ENCODE results near the gene C4orf50.

Gene C4orf50

DNA sequence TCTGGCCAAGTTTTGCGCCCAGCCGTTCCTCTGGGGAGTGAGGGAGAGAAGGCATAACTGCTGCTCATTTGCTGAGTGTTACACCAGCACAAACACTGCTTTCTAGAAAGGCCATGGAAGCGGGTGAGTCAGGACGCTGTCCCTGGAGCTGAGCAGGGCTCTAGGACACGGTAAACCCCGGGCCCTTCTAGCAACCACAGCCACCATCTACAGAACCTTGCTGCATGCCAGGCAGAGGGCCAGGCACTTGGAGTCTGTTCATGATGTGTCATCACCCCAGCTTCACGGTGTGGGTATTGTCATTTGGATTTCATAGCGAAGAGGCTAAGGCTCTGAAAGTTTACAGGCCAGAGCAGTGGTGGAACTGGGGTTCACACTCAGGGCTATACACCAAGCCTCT, 31.8 kb upstream of the C4orf50 start:
- no peak for TF ChIP-seq POLR2A (IDR thresholded peaks at IDR 0.05; ENCODE audit: low read depth, low read length)

DNA sequence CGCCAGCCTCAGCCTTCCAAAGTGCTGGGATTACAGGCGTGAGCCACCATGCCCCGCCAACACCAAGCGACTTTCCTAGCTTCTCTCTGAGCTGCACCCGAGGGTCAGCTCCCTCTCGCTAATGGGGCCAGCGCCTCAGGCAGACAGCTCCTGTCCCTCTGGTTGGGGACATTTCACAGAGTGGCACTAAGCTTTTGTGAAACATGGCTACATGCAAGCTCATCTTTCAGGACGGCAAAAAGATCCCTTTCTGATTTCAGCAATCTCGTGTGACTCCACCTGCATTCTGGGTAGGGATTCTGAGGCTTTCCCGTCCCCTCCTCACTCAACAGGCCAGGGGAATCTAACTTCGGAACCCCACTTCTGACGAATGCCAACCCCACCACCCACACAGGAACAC, 31.0 kb upstream of the C4orf50 start:
- FAIRE-seq (no peak), DNase-seq (ENCODE audit: insufficient read length, low spot score) (no peak)
- no peak for TF ChIP-seq POLR2A (IDR thresholded peaks at IDR 0.05; ENCODE audit: low read depth, low read length)

More for the DNA sequence above, 31.8 kb upstream of the C4orf50 start:
- no peak for DNase-seq (ENCODE audit: insufficient read length, low spot score)
- FAIRE-seq = no peak

DNA sequence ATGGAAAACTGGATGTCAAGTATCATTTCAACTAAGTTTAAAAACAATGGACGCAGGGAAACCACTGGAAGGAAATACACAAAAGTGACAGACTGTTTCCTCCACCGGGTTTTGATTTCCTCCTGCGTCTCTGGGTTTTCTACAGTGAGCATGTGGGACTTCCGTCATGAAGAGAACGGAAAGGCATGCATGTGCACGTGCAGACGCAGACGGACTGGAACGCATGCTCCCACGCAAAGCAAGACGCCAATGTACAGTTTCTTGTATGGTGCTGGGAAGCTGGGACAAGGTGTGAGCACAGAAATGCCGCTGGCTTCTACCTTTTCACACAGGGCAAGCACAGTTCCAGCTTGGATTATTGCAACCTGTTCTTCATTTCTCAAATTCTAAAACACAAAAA, 30.3 kb upstream of the C4orf50 start:
- no peak for TF ChIP-seq POLR2A (IDR thresholded peaks at IDR 0.05; ENCODE audit: low read depth, low read length)
- DNase-seq (ENCODE audit: insufficient read length, low spot score) = no peak
- no peak for FAIRE-seq

DNA sequence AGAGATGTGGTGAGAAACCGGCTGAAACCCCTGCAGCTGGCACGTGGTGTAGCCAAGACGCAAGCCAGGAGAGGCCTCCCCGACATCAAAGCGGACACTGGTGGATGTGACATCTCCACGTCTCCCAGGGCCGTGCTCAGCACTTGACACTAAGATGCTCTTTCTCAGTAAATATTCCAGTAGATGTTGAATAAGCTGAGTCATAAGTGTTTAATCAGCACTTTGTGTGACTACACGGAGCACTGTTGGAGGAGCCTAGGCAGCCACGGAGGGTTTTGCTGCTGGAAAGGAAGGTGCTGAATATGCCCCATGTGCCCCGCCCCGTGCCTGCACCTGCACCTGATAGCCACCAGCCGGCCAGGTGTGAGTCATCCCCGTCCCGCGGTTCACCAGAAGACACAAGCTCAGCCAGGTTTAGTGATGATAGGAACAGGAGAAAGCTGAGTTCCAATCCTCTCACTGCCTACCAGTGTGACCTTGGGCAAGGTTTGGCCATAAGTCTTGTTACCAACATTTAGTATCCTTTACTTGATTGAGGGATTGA, 29.0 kb upstream of the C4orf50 start:
- DNase-seq (ENCODE audit: insufficient read length, low spot score) (no peak), FAIRE-seq (no peak)
- TF ChIP-seq POLR2A (IDR thresholded peaks at IDR 0.05; ENCODE audit: low read depth, low read length) = no peak

DNA sequence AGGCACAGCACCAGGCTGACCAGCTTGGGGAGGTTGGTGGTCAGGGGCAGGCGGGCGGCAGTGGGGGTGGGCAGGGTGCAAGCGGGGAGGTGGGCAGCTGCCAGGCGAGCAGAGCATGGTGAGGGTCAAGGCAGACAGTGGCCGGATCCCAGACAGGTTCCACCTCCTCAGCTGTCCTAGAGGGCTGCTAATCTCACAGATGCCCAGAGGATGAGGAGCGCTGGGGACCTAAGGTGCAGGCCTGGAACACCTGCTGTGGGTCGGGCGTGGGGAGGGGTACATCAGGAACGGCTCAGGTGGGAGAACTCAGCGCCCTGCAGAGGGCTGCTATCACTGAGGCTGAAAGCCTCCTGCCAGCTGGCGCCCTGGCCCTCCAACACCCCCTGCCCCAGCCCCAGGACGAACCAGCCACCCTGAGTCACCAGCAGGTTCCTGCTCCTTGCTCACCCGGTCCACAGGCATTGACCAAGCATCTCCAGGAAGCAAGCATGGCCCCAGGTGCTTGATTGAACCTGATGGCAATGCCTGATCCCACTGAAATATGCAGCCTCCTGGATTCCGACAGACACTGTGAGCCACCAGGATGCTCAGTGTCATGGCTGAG, 28.4 kb upstream of the C4orf50 start:
- DNase-seq (ENCODE audit: insufficient read length, low spot score) = no peak
- no peak for TF ChIP-seq POLR2A (IDR thresholded peaks at IDR 0.05; ENCODE audit: low read depth, low read length)
- no peak for FAIRE-seq

DNA sequence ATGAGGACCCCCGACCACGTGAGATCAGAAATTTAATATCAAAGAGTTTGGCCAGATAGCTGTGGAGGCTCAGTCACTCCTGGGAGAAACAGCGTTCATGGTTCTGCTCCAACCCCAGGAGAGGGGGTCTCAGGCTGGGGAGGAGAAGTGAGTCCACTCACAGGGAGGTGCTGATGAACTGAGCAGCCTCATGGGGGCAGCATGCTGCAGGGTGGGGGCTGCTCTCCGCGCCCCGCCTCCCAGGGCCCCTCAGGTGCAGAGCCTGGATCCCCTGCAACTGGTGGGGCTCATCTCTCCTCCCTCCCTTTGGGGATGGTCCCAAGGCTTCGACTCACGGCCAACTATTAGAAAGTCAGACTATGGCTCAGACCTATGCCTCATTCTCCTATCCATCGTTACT, 26.6 kb upstream of the C4orf50 start:
- DNase-seq (ENCODE audit: insufficient read length, low spot score) (no peak), FAIRE-seq (no peak)
- TF ChIP-seq POLR2A (IDR thresholded peaks at IDR 0.05; ENCODE audit: low read depth, low read length) = no peak

DNA sequence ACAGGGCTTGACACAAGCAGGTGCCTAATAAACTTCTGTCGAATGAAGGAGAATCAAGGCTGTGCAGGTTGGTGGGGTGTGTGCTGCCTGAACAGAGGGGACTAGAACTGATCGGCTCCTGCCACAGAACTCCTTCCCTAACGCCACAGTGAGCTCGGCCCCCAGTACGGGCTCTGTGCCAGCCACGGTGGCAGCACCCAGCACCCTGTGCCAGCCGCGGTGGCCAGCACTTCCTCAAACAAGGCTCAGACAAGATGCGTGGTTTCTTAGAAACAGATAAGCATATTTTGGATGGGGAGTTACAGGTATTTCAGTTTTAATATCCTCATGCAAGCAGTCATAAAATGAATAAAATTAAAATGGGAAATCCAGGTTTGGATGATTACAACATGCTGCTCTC, 26.0 kb upstream of the C4orf50 start:
- no peak for TF ChIP-seq POLR2A (IDR thresholded peaks at IDR 0.05; ENCODE audit: low read depth, low read length)
- FAIRE-seq = no peak
- DNase-seq (ENCODE audit: insufficient read length, low spot score) = no peak

DNA sequence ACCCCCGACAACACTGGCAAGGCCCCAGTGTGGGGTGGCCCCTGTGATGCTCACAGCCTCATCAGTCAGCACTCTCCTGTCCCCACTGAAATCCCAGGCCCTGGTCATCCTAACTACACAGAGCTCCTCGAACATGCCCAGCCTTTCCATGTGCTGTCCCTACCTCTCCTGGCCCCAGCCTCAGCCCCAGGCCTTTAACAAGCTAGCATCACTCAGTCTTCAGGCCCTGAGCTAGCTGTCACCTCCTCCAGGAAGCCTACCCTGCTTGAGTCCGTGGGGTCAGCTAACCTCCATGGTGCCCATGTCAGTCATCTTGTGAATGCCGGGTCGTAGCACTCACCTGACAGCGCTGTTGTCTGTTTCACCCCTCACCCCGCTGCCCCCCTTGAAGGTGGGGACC, 25.6 kb upstream of the C4orf50 start:
- TF ChIP-seq POLR2A (IDR thresholded peaks at IDR 0.05; ENCODE audit: low read depth, low read length) = no peak
- FAIRE-seq (no peak), DNase-seq (ENCODE audit: insufficient read length, low spot score) (no peak)

DNA sequence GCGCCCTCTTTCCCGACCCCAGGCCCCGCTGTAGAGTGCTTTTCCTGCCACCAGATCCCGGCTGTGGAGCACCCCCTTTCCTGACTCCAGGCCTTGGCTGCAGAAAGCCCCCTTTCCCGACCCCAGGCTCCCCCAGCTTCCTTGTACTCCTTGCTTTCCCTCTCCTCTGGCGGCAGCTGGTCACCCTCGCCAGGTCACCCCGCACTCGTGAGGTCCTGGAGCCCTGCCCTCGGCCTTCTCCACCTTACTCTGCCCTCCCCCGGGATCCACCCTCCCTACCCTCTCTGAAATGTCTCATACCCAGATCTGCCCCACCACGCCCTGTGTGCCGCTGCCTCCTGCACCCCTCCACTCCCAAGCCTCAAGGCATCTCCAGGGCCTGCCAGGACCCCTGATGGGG, 25.0 kb upstream of the C4orf50 start:
- FAIRE-seq = no peak
- no peak for TF ChIP-seq POLR2A (IDR thresholded peaks at IDR 0.05; ENCODE audit: low read depth, low read length)
- no peak for DNase-seq (ENCODE audit: insufficient read length, low spot score)

DNA sequence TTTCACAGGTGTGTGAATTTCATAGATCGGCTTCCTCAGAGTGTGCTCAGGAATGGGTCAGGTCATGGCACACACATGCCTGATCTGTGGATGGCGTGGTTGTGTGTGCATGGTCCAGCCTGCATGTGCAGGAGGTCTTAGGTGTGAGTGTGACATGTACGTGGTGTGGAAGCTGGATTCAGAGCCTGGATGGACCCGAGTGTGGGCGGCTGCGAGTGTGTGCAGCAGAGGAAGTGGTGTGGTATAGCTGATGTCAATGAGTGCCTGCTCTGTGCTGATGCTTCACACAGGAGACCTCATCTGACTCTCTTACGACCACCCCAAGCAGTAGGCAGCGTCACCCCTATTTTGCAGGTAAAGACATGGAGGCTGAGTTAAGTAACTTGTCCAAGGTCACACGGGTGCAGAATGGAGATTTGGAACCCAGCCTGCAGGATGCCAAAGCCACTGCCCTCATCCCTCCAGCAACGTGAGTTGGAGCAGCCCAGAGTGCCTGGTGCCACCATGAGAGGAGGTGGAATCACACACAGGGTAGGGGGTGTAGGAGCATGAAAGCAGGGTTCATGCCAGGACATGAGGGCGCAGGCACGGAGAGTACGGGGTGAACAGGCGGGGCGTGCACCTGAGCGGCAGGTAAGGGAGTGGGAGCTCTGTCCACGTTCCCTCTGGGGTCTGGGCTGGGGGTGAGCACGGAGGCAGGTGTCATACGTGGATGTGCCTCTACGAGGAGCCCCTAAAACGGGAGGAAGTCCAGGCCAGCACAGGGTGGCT, 24.2 kb upstream of the C4orf50 start:
- FAIRE-seq = no peak
- no peak for TF ChIP-seq POLR2A (IDR thresholded peaks at IDR 0.05; ENCODE audit: low read depth, low read length)
- no peak for DNase-seq (ENCODE audit: insufficient read length, low spot score)

DNA sequence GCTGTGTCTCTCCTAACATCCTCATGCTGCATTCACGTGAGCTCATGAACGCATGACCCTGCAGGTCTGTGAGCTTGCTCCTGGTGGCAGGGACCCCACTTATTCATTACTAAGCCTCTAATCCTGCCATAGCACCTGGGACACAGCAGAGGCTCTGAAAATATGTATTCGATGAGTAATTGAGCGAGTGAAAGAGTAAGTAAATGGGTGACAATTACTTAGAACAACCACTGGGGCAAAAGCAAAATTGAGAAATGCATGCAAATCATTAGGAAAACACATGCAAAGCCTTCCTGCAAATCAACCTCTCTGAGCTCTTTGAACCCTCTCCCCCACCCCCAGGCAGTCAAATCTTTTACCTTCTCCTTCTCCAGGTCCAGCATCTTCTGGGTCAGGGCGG, 23.6 kb upstream of the C4orf50 start:
- TF ChIP-seq POLR2A (IDR thresholded peaks at IDR 0.05; ENCODE audit: low read depth, low read length) = no peak
- FAIRE-seq (no peak), DNase-seq (ENCODE audit: insufficient read length, low spot score) (no peak)

DNA sequence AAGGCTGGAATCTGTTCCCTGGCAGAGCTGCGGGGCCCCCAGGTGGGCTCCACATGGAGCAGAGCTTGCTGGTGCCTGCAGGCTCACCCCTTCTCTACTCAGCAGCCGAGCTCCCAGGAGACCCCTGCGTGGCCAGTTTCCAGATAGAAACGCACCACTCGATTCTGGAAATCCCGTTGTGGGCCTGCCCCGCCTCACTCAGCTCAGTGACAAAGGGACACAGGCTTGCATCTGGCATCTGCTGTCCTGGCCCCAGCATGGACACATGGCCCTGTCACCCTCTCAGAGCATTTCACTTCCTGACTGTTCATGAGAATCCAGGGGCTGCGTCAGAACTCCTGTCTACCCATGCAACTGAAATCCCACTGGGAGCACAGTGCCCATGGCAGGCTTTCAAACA, 20.5 kb upstream of the C4orf50 start:
- no peak for DNase-seq (ENCODE audit: insufficient read length, low spot score)
- no peak for FAIRE-seq
- TF ChIP-seq POLR2A (IDR thresholded peaks at IDR 0.05; ENCODE audit: low read depth, low read length) = no peak

DNA sequence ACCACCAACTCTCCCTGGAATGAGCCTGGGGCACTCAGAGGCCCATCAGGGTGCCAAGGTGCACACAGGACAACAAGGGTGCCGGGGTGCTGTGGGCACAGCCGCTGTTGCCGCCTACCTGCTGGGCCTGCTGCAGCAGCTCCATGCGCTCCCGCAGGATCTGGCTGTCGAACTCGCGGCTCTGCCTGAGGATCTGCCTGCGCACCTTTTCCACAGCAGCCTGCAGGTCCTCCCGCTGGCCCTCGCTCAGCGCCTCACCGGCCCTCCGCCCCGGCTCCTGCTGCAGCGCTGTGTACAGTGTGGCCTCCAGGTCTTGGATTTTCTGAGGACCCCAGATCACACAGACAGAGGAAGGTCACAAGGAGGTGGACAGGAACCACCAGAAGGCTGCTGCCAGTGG, 17.6 kb upstream of the C4orf50 start:
- FAIRE-seq = no peak
- DNase-seq (ENCODE audit: insufficient read length, low spot score) = no peak
- no peak for TF ChIP-seq POLR2A (IDR thresholded peaks at IDR 0.05; ENCODE audit: low read depth, low read length)

DNA sequence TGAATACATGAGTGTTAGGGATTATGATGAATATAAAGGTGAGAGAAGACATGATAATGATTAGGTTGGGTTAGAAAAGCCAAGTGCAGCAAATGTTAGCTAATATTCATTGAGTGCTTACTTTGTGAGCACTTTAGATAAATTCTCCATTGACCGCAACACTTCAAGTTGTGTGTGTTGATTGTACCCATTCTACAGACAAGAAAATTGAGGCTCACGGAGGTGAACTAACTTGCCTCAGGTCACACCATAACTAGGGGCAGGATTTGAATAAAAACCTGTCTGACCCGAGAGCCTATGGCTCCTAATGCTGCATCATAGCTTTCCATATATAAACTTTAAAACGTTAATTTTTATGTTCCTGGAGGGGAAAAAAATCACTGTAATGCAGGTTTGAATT, 15.2 kb upstream of the C4orf50 start:
- no peak for FAIRE-seq
- TF ChIP-seq POLR2A (IDR thresholded peaks at IDR 0.05; ENCODE audit: low read depth, low read length) = no peak

More for the DNA sequence above, 15.2 kb upstream of the C4orf50 start:
- no peak for DNase-seq (ENCODE audit: insufficient read length, low spot score)
